GOT3 (cell line): ENCODE results near the gene NUDT16L1.

Source experiments
- DNase-seq: peaks from one replicate; lab custom pipeline; 2025; ENCODE audit warnings: mixed read lengths; lab: John Stamatoyannopoulos, UW

NUDT16L1 gene

GRCh38 chr16:4695473-4696171, 2.3 kb downstream of the NUDT16L1 start:
- no peak for DNase-seq

GRCh38 chr16:4696172-4696904, 3.0 kb downstream of the NUDT16L1 start:
- no peak for DNase-seq

- DNase-seq, result no peak
These were observed 3.8 kb downstream of the NUDT16L1 start for GRCh38 chr16:4696905-4697847.

DNA sequence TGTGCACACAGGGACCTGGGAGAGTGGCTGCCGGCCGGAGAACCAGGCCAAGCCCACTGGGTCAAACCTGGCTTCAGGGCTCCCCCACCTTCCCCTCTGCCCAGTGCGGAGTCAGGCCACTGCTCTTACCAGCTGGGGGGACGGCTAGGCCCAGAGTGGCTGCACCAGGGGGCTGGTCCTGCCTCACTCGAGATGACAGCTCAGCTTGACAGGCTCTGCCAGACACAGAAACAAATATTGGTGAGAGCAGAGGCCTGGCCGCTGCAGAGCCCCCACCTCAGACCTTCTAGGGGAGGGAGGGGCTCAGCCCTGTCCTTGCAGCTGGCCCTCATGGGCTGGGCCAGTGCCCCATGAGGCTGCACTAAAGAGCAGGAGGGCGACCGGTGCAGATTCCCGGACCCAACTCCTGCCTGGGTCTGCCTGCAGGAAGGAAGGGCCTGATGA, 4.5 kb downstream of the NUDT16L1 start:
- DNase-seq, result no peak

GRCh38 chr16:4698321-4699045, 5.1 kb downstream of the NUDT16L1 start:
- no peak for DNase-seq

DNA sequence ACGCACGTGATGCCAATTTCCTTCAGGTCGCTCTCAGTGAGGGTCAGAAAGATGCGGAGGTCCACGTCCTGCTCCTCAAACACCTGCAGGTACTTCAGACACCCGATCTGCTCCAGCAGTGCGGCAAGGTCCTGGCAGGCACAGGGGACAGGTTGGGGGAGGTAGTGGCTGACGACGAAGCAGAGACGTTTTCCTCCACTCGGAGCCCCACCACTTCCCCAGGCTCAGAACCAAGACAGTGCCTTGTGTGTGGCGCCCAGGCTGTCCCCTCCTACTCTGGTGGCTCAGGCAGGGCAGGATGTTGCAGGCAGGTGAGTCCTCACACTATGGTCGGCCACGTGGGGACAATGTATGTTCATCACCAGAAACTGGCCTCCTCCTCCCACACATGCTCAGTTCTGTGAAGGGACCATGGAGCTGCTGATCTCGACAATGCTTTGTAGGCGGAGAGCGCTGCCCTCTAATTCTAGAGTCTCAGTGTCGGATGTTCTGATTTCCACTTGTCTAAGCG, 5.7 kb downstream of the NUDT16L1 start:
- DNase-seq, result no peak

- DNase-seq, result no peak
These were observed 7.1 kb downstream of the NUDT16L1 start for GRCh38 chr16:4700380-4700996.

- DNase-seq, result no peak
These were observed 7.8 kb downstream of the NUDT16L1 start for GRCh38 chr16:4700997-4701743.

- no peak for DNase-seq
These were observed 8.6 kb downstream of the NUDT16L1 start for GRCh38 chr16:4701791-4702465.

DNA sequence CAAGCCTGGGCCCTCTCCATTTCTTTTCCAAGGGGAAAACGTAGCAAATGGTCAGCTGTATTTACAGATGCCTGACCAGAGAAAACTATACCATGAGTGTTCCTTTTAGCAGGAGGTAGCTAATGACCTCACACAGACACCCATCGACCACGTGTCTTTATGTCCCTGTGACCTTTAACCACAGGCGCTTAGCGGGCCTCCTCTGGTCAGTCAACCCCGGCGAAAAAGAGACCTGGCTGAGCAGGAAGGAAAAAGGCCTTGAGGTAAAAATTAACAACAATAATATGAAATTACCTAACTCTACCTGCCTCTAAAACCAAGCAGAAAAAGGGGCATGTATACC, 9.1 kb downstream of the NUDT16L1 start:
- no peak for DNase-seq

DNA sequence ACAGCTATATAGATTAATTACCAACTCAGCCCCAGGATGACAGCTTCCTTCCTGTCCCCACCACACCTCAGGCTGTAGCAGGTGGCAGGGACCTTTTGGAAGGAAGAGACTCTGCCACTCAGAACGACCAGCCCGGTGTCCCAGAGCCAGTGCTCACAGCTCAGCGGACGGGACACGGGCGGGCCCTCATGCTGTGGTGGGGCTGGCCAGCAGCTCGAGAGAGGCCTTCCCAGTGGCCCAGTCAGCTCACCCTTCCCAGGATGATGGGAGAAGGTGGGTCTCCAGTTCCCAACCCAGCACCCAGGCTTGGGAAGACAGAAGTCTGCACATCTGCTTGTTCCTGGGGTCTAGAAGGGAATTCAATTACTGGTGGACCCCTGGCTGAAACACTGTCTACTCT, 10.5 kb downstream of the NUDT16L1 start:
- DNase-seq, result no peak

GRCh38 chr16:4704491-4704890, 11.1 kb downstream of the NUDT16L1 start:
- no peak for DNase-seq

DNA sequence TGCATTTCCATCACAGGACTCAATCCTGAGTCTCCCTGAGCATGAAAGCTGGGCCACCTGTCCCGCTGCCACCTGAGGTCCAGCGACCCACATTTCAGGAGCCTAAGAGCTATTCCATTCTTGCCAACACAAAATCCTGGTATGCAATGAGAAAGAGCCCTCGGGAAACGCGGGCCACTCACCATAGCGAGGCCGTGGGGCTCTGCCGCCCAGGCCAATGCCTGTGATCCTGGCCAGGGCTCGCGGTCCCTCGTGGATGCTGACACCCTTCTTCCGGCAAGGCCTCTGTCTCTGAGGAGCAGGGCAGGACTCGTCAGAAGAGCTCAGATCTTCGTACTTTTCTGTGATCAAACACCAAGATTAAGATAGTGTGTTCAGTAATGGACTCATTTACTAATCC, 11.6 kb downstream of the NUDT16L1 start:
- no peak for DNase-seq

DNA sequence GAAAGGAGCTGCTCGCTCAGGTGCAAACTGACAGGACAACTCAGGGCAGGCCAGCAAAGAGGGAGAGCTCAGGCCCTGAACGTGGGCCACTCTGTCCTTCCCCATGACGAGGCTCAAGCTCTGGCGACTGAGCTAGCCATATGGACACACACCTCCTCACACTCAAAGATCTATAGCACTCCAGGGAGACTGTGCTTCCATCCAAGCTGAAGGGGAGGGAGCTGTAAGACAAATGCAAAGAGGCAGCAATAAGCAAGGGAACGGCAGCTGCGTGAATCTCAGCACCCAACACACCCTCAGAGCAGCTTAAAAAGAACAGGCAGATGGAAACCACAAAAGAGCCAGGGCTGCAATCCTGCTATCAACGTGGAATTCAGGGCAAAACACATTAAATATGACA, 13.5 kb downstream of the NUDT16L1 start:
- DNase-seq, result no peak

- DNase-seq, result no peak
These were observed 16.1 kb downstream of the NUDT16L1 start for GRCh38 chr16:4709481-4709880.

DNA sequence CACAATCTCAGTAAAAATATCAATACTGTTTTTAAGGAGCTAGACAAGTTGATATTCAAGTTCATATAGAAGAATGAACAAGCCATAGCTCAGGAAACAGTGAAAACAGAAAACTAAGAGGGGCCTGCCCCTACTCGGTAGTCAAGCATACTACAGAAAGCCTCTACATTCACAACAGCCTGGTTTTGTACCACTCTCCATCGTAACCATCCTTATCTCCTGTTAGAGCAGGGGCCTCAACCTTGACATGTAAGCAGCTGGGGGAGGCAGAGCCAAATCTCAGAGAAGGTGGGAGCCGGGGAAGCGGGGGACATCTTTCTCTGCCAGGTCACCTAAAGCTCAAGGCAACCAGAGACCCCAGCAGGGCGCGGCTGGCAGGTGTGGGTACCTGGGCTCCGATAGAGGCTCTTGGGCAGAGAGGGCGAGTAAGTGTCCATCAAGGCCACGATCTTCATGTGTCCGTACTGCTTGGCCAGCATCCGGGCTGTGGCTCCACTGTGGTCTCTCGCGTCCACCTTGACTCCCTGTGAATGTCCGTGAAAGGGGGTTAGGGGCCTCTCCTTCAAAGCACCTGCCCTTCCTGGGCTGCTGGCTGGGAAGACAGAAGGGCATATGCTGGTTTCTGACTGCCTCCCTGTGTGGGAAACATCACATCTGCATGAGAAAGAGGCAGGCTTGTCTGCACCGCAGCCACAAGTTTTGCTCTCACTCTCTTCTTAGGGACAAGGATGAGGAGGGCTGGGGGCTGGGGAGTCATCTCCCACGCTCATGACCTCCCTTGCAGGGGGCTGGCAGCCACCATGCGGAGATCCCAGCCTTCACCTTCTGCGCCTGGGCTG, 20.5 kb downstream of the NUDT16L1 start:
- DNase-seq, result no peak

GRCh38 chr16:4714996-4715395, 21.6 kb downstream of the NUDT16L1 start:
- DNase-seq, result no peak

GRCh38 chr16:4718466-4718865, 25.1 kb downstream of the NUDT16L1 start:
- DNase-seq, result no peak
